Smooth muscle cell (in vitro differentiated cells): ENCODE measurements around the gene PDE10A. TPM values are rescaled to one million over a fixed set of nuclear protein-coding genes. Genes with fewer than 3 reads are reported as not detected.

ENCODE experiments used
- DNase-seq: peaks from one replicate; lab custom pipeline; 2025; ENCODE audit not compliant: unreplicated experiment; lab: John Stamatoyannopoulos, UW
- H2AFZ ChIP-seq: fragments of 200-600 bp; sonication (generic); 2 replicates; pipeline ENCODE4 v1.6.0; 2016; ENCODE audit warnings: antibody characterized with exemption, low read depth, mild to moderate bottlenecking
- H3F3A ChIP-seq: fragments of 200-600 bp; sonication (generic); 2 replicates; pipeline ENCODE4 v1.6.0; 2017; ENCODE audit warnings: antibody characterized with exemption, low read depth
- H3K27ac ChIP-seq: fragments of 200-600 bp; sonication (generic); 2 replicates; pipeline ENCODE4 v1.5.1; 2016; ENCODE audit warnings: low read depth, mild to moderate bottlenecking
- H3K27me3 ChIP-seq: fragments of 200-600 bp; sonication (generic); 2 replicates; pipeline ENCODE4 v1.6.1; 2016; ENCODE audit warnings: low read depth, mild to moderate bottlenecking
- H3K36me3 ChIP-seq: fragments of 200-600 bp; sonication (generic); 2 replicates; pipeline ENCODE4 v1.5.1; 2016; ENCODE audit warnings: low read depth
- H3K4me1 ChIP-seq: fragments of 200-600 bp; sonication (generic); 2 replicates; pipeline ENCODE4 v1.5.1; 2016; ENCODE audit warnings: low read depth
- H3K4me2 ChIP-seq: fragments of 200-600 bp; sonication (generic); 2 replicates; pipeline ENCODE4 v1.6.0; 2016; ENCODE audit warnings: mild to moderate bottlenecking
- H3K4me3 ChIP-seq: fragments of 200-600 bp; sonication (generic); 2 replicates; pipeline ENCODE4 v1.5.1; 2016; ENCODE audit warnings: mild to moderate bottlenecking
- H3K79me2 ChIP-seq: fragments of 200-600 bp; sonication (generic); 2 replicates; pipeline ENCODE4 v1.6.0; 2016; ENCODE audit warnings: low read depth, mild to moderate bottlenecking
- H3K9ac ChIP-seq: fragments of 200-600 bp; sonication (generic); 2 replicates; pipeline ENCODE4 v1.6.0; 2016; ENCODE audit warnings: low read depth
- H3K9me3 ChIP-seq: fragments of 200-600 bp; sonication (generic); replicated peaks from 2 replicates; pipeline ENCODE4 v1.5.1; 2016; ENCODE audit warnings: low read depth
- H4K20me1 ChIP-seq: fragments of 200-600 bp; sonication (generic); 2 replicates; pipeline ENCODE4 v1.6.0; 2016; ENCODE audit warnings: low read depth
- CTCF ChIP-seq: fragments of 200-600 bp; sonication (generic); IDR thresholded peaks from 2 replicates; pipeline ENCODE4 v1.5.1; 2017; ENCODE audit warnings: borderline replicate concordance, mild to moderate bottlenecking, antibody characterized with exemption; ENCODE audit not compliant: insufficient read depth, poor library complexity, severe bottlenecking
- WGBS: methylation state at CpG from one replicate; pipeline ENCODE4 v1.1.7; 2016; ENCODE audit warnings: low lambda C conversion rate; 5-methylcytosine and 5-hydroxymethylcytosine counted together
- polyA plus RNA-seq: library from polyadenylated mRNA; unstranded; fragments of >200 nt; fragmentation: Nextera tagmentation; extraction: Ambion mirVana; gene quantifications from 2 replicates; pipeline ENCODE4 v1.2.1, GENCODE V29; 2016
- total RNA-seq: library from RNA; depleted of rRNA; stranded (reverse); fragments of >200 nt; gene quantifications from 2 replicates; pipeline ENCODE4 v1.2.3, GENCODE V29; 2014

Gene PDE10A
- total and polyA plus RNA-seq, 2 experiments from 2014 or later, result 2.0 to 5.6 TPM

- Histone ChIP-seq H3K4me3 (no peak overlapping the region), H3F3A (no peaks in the 10 kb centered on the region), H3K9ac (no peak overlapping the region), H4K20me1 (no peaks in the 10 kb centered on the region), H3K4me2 (no peak overlapping the region), H3K27me3 (no peaks in the 10 kb centered on the region), H3K36me3 (no peaks in the 10 kb centered on the region), H3K4me1 (no peaks in the 10 kb centered on the region), H2AFZ (no peak overlapping the region), H3K9me3 (no peaks in the 10 kb centered on the region), H3K27ac (no peak overlapping the region), H3K79me2 (no peaks in the 10 kb centered on the region)
- no peak for TF ChIP-seq CTCF
- DNase-seq, result no peak
- WGBS, result 72% methylated on average over 11 of the region's 11 CpGs
These were observed 38.7 kb upstream of the PDE10A start for GRCh38 chr6:165701564-165702354.

GRCh38 chr6:165701005-165701404, 38.0 kb upstream of the PDE10A start:
- Histone ChIP-seq H3K36me3 (no peaks in the 10 kb centered on the region), H3K27ac (no peak overlapping the region), H3K4me2 (no peak overlapping the region), H3K27me3 (no peaks in the 10 kb centered on the region), H3K79me2 (no peaks in the 10 kb centered on the region), H3K9me3 (no peaks in the 10 kb centered on the region), H3F3A (no peaks in the 10 kb centered on the region), H3K9ac (no peak overlapping the region), H4K20me1 (no peaks in the 10 kb centered on the region), H3K4me1 (no peaks in the 10 kb centered on the region), H2AFZ (no peak overlapping the region), H3K4me3 (no peak overlapping the region)
- TF ChIP-seq CTCF, result no peak
- no peak for DNase-seq
- 37% methylated on average over 4 of the region's 4 CpGs for whole genome bisulfite sequencing

- H3K27ac ChIP-seq, result no peak overlapping the region
- H2AFZ ChIP-seq, result no peak overlapping the region
- no peak for TF ChIP-seq CTCF
These were observed 35.8 kb upstream of the PDE10A start for GRCh38 chr6:165698868-165699267.

GRCh38 chr6:165697171-165697570, 34.1 kb upstream of the PDE10A start:
- WGBS, result 48% methylated on average over 1 of the region's 1 CpG
- Histone ChIP-seq H2AFZ (no peak overlapping the region), H3K36me3 (no peaks in the 10 kb centered on the region), H4K20me1 (no peaks in the 10 kb centered on the region), H3F3A (no peaks in the 10 kb centered on the region), H3K27ac (no peak overlapping the region), H3K27me3 (no peaks in the 10 kb centered on the region), H3K4me3 (no peak overlapping the region), H3K4me2 (no peak overlapping the region), H3K9me3 (no peaks in the 10 kb centered on the region), H3K79me2 (no peaks in the 10 kb centered on the region), H3K4me1 (no peaks in the 10 kb centered on the region), H3K9ac (no peak overlapping the region)
- TF ChIP-seq CTCF, result no peak
- DNase-seq, result no peak

More at GRCh38 chr6:165698868-165699267, 35.8 kb upstream of the PDE10A start:
- no peaks in the 10 kb centered on the region for H3K4me1 ChIP-seq
- no peak overlapping the region for H3K9ac ChIP-seq
- DNase-seq, result no peak
- no peaks in the 10 kb centered on the region for H3K9me3 ChIP-seq
- no peaks in the 10 kb centered on the region for H3F3A ChIP-seq
- no peaks in the 10 kb centered on the region for H3K36me3 ChIP-seq
- H3K79me2 ChIP-seq, result no peaks in the 10 kb centered on the region
- H3K27me3 ChIP-seq, result no peaks in the 10 kb centered on the region
- H4K20me1 ChIP-seq, result no peaks in the 10 kb centered on the region
- H3K4me2 ChIP-seq, result no peak overlapping the region
- no peak overlapping the region for H3K4me3 ChIP-seq
